ENCODE data around the gene INPP5A. TPM values are rescaled to one million over a fixed set of nuclear protein-coding genes. Genes with fewer than 3 reads are reported as not detected.
"Not testable (repeated sequence)": the region's sequence is repeated elsewhere in the genome, so short reads cannot be mapped to it uniquely, and the experiment has no call there.

Gene INPP5A
- total RNA-seq, 1 donor from 2014 or later = 18.1 TPM

DNA sequence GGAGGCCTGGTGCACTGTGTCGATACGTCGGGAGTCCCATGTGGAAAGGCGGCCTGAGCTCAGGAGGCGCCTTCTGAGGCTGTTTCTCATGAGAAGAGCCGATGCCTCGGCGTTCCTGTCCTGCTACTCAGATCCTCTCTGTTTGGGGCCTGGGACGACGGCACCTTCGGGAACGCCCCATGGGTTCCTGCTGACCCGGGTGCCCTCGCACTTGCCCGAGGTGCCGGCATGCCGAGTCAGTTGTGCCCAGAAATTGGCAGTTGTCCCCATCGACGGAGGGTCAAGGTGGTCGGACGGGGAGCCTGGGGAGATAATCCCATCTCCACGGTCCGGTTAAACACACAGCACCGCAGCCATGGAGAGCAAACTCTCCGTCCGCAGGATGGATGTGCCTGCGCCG is 215.4 kb downstream of the INPP5A start:
- no peak for DNase-seq (ENCODE audit: low read depth in 2 of 2)

DNA sequence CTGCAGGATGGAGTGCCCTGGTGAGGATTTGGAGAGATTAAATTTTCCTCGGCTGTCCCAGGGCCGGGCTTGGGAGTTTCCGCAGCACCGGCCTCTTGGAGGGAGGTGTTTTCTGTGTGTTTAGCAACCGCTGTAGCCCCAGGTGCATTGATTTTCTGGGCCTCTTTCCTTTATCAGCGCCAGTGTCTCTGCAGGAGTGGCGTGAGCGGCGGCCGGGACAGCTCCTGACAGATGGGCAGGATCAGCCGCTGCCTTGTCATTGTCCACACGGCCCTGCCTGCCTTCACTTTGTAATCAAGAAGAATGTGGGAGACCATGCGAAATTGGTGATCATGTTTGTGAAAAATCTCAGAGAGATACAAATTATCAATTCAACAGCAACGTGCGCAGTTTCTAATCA is 216.0 kb downstream of the INPP5A start:
- no peak for DNase-seq (ENCODE audit: low read depth in 2 of 2)

DNA sequence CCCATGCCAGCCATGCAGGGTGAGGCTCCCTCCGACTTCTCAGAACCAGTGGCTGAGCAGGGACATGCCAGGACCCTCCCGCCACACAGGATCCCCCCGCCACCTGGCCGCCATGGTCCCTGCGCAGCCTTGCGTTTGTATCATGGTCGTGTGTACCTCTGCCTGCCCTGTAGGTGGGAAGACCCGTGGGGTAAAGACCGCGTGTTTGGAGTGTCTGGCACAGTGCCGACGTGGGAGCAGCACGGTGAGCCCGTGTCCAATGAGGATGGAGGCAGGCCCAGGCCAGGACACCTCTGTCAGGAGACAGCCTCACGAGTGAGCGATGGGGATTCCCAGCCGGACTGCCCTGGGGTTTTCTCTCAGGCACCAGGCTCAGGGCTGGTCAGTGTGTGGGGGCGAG is 216.5 kb downstream of the INPP5A start:
- DNase-seq (ENCODE audit: low read depth in 2 of 2) = no peak

DNA sequence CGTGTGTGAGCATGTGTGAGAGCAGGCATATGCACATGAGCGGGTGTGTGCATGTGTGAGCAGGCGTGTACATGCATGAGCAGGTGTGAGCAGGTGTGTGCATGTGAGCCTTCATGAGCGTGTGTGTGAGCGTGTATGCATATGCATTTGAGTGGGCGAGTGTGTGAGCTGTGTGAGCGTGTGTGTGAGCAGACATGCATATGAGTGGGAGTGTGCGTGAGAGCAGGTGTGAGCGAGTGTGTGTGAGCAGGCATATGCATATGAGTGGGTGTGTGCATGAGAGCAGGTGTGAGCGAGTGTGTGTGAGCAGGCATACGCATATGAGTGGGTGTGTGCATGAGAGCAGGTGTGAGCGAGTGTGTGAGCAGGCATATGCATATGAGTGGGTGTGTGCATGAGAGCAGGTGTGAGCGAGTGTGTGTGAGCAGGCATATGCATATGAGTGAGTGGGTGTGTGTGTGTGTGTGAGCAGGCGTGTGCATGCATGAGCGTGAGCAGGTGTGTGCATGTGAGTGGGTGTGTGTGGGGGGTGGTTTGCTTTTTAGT is 217.7 kb downstream of the INPP5A start:
- DNase-seq (ENCODE audit: low read depth in 2 of 2) = no peak

DNA sequence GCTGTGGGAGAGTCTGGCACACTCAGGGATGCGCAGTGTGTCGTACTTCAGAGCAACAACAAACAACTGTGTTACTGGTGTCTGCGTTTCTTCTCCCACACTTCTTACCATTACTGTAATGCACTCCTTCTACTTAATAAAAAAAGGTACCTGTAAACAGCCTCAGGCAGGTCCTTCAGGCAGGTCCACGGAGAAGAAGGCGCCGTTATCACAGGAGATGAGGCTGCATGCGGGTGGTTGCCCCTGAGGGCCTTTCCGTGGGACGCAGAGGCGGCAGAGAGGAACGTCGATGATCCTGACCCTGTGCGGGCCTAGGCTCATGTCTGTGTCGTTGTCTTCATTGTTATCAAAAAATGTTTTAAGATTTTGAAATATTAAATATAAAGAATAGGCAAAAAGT is 219.0 kb downstream of the INPP5A start:
- no peak for DNase-seq (ENCODE audit: low read depth in 2 of 2)

DNA sequence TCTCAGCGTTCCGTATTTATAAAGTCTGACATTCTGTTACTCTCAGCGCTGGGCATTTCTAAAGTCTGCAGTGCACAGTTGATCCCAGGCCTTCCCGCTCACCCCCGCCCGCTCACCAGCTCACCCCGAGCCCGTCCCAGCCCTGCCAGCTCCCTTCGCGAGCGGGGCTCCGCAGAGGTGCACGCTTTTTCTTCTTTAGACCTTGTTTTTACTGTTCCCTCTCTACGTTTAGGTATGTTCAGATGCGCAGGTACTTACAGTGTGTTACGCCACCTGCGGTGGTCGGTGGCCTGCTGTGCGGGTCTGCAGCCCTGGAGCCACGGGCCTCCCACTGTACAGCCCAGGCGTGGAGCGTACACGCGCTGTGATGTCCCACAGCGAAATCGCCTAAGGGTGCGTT is 219.6 kb downstream of the INPP5A start:
- no peak for DNase-seq (ENCODE audit: low read depth in 2 of 2)

DNA sequence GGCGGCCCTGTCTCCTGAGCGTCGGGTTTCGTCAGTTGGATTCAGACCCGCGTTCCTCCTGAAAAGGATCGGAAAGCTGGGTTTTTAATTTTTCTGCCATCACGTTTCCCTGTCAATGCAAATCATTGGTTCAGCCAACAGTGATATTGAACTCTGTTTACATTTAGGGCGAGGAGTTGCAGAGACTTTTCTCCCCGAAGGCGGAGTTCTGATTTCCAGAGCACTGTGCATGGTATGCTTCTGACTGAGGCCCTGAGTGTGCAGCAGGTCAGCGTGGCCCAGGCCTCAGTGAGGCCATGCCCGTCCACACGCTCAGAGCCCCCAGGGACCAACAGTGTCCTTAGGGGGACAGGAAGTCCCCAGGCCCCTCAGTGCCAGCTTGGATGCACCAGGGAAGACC is 221.3 kb downstream of the INPP5A start:
- no peak for DNase-seq (ENCODE audit: low read depth in 2 of 2)

DNA sequence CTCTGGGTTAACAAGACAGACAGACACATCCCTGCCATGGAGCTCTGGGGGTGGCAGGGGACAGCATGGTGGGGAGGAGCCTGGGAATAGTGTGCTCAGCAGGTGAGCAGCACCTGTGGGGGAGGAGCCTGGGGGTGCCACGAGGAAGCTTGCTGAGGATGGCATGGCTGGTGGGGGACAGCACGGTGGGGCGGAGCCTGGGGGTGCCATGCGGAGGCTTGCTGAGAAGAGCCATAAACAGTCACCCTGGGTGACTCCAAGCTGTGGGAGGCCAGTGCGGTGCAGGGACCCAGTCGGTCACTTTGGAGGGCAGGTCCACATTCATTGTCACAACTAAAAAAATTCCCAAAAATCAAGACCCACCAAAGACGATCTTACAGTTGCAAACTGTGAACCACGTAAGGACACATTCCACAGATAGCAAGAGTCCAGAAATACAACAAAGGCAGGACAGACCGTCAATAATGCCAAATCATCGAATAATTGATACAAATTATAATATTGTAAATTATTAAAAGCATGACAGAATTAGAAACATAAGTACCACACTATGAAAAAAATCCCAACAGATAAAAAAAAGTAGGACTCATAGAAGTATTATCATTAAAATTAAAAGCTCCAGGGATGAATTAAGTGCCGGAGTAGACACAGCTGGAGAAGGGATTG is 223.9 kb downstream of the INPP5A start:
- no peak for DNase-seq (ENCODE audit: low read depth in 2 of 2)

DNA sequence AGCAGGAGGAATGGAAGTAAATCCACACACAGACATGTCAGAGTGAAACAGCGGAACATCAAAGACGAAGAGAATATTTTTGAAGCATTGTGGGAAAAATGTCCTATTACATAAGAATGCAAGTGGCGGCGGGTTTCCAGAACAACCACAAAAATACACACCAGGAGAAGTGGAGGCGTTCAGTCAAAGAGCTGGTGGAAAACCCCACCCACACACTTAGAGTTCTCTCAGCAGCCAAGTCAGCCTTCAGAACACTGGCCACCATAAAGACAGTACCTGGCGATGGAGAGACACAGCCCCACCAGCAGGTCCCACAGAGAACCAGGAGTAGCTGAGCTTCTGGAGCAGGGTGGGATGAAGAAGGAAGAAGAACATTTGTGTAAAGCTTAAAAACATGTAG is 224.7 kb downstream of the INPP5A start:
- no peak for DNase-seq (ENCODE audit: low read depth in 2 of 2)

DNA sequence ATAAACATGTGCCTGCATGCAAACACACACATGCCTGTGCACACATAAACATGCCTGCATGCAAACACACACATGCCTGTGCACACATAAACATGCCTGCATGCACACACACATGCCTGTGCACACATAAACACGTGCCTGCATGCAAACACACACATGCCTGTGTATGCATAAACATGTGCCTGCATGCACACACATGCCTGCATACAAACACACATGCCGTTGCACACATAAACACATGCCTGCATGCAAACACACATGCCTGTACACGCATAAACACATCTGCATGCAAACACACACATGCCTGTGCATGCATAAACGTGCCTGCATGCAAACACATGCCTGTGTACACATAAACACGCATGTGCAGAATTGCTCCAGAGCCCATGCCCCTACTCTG is 226.0 kb downstream of the INPP5A start:
- DNase-seq (ENCODE audit: low read depth in 2 of 2) = no peak

DNA sequence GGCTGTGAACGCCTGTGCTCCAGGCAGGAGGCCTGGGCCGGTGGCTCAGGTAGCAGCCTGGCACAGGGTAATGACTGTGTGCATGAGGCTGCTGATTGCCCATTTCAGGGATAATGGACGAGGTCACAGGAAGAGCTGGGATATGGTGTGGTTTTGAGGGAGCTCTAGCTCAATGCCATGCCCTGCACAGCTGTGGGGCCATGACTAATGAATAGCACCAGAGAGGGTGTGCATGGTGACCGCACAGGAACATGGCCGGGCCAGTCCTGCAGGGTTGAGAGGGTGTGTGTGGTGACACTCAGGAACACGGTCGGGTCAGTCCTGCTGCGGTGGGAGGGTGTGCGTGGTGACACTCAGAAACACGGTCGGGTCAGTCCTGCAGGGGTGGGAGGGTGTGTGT is 226.5 kb downstream of the INPP5A start:
- DNase-seq (ENCODE audit: low read depth in 2 of 2) = no peak

DNA sequence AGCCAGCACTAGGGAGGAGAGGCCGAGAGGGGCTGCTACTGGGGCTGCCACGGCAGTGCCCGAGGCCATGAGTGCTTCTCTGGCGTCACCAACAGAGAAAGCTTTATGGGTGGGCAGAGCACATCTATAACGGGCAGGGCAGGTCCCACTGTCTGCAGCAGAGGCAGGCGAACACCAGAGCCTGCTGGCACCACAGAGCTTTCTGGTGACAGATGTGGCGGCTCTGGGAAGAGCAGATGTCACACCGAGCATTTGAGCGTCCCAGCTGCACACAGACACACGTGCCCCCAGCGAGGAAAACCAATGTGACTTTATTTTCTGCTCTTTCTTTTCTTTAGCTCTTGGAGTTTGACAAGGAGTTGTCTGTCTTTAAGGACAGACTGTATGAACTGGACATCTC is 227.8 kb downstream of the INPP5A start:
- no peak for DNase-seq (ENCODE audit: low read depth in 2 of 2)

DNA sequence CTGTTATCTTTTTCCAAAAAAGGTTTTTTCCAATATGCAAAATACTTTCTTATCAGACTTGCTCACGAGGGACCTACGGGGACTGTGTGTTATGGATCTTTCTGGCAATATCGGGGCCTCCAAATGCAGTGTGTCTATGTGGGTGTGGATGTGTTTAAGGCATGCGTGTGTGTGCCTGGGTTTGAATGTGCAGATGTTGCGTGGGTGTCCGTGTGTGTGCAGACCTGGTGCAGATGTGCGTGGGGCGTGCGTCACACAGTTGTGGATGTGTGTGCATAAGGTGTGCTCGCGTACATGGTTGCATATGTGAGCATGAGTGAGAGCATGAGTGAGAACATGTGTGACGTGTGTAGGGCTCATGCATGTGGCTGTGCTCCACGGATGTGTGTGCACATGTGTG is 228.7 kb downstream of the INPP5A start:
- DNase-seq (ENCODE audit: low read depth in 2 of 2) = no peak

DNA sequence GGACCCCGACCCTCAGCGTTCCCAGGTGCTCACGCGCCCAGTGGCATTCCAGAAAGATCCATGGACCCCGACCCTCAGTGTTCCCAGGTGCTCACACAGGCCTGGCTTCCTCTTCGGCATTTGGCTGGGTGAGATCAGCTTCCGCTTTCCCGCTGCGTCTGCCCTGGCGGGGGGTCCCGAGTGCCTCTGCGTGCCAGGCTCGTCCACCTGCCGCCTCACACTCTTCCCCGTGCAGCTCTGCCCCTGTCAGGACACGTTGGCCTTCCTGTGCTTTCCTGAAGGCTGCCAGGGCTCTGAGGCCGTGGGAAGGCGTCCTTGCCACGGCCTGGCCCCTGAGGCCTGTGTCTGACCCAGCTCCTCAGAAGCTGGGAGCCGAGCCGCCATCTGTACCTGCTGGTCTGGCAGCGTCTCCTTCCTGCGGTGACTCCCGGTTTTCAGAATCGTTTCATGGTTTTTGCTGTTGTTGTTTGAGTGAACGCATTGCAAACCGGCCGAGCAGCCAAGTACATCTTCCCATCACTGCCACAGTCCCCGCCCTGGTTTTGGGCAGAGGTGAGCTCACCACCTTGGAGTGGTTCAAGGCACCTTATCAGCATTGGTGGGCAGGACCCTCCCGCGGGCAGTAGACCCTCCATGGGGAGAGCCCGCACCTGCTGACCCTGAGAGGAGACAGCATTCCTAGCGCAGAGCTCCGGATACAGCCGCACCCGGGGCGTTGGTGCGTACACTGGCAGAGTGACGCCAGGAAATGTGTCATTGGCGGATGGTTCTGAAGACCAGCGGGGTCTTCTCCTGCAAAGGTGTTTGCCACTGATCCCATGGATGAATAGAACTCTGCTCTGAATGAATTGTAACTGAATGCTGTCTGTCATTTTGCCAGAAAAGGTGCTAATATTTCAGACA is 231.0 kb downstream of the INPP5A start:
- DNase-seq (ENCODE audit: low read depth in 2 of 2) = no peak

DNA sequence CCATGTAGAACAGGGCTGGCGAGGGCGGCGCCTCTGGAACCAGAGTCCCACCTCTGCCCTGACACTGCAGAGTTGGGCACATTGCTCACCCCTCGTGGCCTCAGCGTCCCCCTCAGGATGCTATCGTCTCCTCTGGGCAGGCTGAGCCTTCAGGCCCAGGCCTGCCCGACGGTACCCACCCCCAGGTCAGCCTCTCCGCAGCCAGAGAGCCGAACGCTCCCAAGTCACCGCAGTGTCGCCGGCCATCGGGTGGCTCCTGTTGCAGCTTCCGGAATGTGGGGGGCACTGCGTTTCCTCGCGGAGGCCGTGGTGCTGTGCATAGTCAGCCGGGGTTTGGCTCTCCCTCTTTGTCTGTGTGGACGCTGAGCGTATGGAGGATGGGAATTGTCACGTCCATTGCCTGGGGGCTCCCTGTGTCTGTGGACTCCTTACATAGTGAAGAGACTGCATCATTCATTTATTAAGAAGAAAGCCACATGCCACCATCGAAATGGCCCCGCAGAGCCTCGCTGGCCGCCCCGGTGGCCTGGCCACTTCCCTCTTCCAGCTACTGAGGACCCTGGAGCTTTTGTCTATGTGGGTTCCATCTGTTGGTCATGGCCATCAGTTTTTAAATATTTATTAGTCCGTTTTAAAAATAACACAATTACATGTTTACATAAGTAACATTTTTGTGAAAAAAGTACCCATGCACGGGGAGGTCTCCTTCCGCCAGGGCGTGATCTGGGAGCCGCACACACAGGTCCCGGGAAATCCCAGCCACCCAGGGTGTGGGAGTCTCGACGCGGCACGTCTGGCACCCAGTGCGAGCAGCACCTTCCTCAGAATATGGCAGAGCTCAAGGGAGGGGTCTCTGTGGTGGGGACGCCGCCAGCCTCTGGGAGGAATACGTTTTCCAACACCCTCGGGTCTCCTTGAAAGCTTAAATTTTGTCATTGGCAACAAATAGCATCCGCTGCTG is 232.8 kb downstream of the INPP5A start:
- DNase-seq (ENCODE audit: low read depth in 2 of 2) = no peak

DNA sequence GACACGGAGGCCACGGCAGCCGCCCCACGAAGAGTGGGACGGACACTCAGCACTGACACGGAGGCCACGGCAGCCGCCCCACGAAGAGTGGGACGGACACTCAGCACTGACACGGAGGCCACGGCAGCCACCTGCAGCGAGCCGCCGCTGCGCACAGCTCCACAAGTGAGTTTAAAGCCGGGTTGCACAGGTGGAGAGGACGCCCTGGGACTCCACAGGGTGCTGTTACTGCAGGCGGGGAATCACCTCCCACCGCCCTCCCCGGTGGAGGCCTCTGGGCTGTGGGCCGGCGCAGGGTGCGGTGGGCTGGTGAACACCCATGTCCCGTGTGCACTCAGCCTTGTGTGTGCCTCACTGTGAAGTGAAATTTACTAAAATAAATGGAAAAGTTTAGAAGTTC is 235.2 kb downstream of the INPP5A start:
- not testable (repeated sequence) for DNase-seq (ENCODE audit: low read depth in 2 of 2)

DNA sequence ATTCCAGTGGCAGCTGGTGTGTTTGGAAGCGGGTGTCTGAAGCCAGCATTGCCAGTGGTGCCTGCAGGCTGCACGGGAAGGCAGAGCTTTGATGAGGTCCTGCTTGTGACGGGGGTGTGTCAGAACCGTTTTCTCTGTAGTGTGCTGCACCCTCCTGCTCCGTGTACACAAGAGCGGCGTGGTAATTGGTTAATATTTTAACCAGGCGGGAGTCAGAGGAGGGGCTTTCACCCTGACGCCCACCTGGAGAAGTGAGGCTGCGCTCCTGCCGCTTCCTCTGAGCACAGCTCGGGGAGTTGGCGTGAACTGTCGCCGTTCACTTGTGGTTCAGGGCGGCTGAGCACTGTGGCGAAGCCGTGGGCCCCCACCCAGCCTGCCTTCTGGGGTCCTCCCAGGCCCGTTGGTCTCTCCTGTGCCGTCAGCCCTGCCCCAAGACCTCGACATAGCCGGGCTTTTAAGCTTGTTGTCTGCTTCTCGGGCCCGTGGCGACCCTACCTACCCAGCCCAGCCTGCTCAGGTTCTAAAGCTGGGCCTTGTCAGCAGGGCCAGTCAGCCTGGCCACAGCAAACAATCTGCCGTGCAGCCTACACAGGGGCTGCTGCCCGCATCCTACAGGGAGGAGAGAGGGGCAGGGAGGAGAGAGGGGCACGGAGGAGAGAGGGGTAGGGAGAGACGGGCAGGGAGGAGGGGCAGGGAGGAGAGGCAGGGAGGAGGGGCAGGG is 236.8 kb downstream of the INPP5A start:
- no peak for DNase-seq (ENCODE audit: low read depth in 2 of 2)

DNA sequence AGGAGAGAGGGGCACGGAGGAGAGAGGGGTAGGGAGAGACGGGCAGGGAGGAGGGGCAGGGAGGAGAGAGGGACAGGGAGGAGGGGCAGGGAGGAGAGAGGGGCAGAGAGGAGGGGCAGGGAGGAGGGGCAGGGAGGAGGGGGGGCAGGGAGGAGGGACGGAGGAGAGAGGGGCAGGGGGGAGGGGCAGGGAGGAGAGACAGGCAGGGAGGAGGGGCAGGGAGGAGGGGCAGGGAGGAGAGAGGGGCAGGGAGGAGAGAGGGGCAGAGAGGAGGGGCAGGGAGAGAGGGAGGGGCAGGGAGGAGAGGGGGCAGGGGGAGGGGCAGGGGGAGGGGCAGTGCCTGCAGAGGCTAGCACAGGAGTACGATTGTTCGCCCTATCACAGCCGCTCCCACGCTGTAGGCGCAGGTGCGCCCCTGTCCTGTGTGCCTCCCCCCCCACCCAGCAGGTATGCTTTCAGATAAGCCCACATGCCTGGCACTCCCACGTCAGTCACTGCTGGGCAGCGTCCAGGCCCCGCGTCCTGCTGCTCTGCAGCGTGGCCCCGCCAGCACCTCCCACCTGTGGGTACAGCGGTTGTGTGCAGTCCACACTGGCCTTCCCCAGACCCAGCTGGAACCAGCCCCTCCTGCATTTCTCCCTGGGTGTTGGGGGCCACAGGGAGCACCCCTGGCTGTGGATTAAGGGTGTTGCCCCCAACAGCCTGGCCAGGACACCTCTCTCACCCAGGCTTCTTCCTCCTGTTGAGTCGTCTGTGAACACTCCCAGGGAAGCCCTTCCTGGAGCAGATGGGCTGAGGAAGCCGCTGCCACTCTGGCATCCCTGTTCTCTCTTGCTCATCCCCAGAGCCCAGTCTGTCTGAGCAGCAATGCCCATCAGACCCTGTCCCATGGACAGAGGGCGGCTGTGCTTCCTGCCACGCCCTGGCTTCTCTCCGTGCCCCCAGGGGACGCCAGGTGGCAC is 237.6 kb downstream of the INPP5A start:
- DNase-seq (ENCODE audit: low read depth in 2 of 2) = peak in 1 of 2 donors; percentile 16

DNA sequence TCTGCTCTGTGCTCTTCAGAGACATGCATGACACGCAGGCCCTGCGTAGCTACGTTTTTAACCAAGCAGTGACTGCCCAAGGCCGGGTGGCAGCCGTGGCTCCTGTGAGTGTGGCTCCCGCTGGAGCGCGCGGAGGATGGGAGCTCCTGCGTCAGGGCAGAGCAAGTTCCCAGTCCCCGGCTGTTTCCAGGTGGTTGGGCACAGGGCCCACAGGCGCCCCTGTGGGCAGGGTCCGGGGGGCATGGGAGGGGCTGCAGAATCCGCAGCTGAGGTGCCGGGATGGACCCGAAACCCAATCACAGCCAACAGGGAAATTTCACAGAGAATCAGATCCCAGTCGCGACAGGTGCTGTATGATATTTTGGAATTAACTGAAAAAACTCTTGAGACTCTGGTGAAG is 238.6 kb downstream of the INPP5A start:
- no peak for DNase-seq (ENCODE audit: low read depth in 2 of 2)

DNA sequence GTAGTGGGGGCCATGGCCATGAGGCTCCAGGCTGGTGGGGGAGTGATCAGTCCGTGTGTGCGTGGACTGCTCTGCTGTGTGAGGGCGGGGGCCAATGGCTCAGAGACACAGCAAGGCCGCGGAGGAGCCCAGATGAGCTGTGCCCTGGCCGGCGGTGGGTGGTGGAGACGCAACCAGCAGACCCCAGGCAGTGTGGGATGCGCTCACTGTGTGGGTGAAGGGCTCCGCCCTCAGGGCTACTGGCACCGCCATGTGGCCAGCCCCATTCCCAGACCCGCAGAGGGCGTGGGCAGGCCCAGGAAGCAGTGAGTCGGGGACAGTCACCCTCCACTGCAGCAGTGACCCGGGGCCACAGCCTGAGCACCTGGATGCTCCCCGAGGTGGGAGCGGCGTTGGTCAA is 239.2 kb downstream of the INPP5A start:
- no peak for DNase-seq (ENCODE audit: low read depth in 2 of 2)

All from lung microvascular endothelial cell (primary cell).